Upper lobe of left lung (tissue), 4 donors: Measurements from ENCODE around the gene TTC28.

ENCODE experiments used
- EP300 ChIP-seq, 4 donors: sonication (generic); formaldehyde crosslinking; IDR thresholded peaks; one replicate each; pipeline ENCODE4 v1.5.1; 2017; ENCODE audit warnings: antibody characterized with exemption in 4 of 4, control low read depth in 2 of 4
- POLR2A ChIP-seq, 4 donors: fragments of 450-650 bp; IDR thresholded peaks; one replicate each; pipeline ENCODE4 v1.5.1; 2016 to 2017; ENCODE audit warnings: antibody characterized with exemption in 4 of 4, mild to moderate bottlenecking in 2 of 4
- TF ChIP-seq, protein P1 (sequence below), 6 experiments: fragments of 450-650 bp in 4 of 6; fragments of 200-600 bp in 2 of 6; sonication (generic) in 2 of 6; IDR thresholded peaks; one replicate each; pipeline ENCODE4 v1.5.1; 2016 to 2019; ENCODE audit warnings: antibody characterized with exemption in 6 of 6

DNA sequence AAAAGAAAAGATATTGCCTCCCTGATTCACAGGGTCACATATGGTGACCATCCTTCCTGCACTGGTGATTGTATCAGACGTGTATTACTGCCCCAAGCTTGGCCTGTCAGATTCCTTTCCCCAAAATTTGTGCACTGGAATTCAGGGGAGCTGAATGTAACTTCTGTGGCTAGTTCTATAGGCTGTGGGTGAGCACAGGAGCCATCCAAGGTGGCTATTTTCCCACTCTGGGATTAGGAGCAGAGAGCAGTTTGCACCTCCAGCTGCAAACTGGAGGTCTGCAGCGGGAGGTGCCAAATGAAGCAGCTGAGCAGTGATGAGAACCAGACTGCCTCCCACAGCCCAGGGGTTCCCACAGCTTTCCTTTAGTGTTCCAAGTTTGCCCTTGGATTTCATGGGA is 636.4 kb downstream of the TTC28 start:
- TF ChIP-seq, protein P1, sequence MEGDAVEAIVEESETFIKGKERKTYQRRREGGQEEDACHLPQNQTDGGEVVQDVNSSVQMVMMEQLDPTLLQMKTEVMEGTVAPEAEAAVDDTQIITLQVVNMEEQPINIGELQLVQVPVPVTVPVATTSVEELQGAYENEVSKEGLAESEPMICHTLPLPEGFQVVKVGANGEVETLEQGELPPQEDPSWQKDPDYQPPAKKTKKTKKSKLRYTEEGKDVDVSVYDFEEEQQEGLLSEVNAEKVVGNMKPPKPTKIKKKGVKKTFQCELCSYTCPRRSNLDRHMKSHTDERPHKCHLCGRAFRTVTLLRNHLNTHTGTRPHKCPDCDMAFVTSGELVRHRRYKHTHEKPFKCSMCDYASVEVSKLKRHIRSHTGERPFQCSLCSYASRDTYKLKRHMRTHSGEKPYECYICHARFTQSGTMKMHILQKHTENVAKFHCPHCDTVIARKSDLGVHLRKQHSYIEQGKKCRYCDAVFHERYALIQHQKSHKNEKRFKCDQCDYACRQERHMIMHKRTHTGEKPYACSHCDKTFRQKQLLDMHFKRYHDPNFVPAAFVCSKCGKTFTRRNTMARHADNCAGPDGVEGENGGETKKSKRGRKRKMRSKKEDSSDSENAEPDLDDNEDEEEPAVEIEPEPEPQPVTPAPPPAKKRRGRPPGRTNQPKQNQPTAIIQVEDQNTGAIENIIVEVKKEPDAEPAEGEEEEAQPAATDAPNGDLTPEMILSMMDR (IDR thresholded peaks at IDR 0.05) = no peak
- no peak for TF ChIP-seq EP300 (IDR thresholded peaks at IDR 0.05)
- TF ChIP-seq POLR2A (IDR thresholded peaks at IDR 0.05) = no peak
